ENCODE measurements around the gene IP6K1. TPM values are rescaled to one million over a fixed set of nuclear protein-coding genes. Genes with fewer than 3 reads are reported as not detected.

The IP6K1 gene
- total and polyA plus RNA-seq, 10 donors = 8.6 to 56.0 (median 46.4) TPM

- Histone ChIP-seq H3K36me3 (peaks cover 0 to 97% (median 51%) of the 10 kb centered on the region in 6 donors), H3K9me3 (no peaks in the 10 kb centered on the region), H3K4me1 (peaks cover 0 to 4% (median 0%) of the 10 kb centered on the region in 6 donors), H3K4me3 (no peak overlapping the region), H3K27me3 (replicated peaks in 1 of 7) (no peaks in the 10 kb centered on the region), H3K27ac (no peak overlapping the region)
- no peak for TF ChIP-seq POLR2A (IDR thresholded peaks at IDR 0.05)
- TF ChIP-seq CTCF (IDR thresholded peaks at IDR 0.05 in 8 of 11, conservative IDR thresholded peaks at IDR 0.05 in 3 of 11) = no peak
- TF ChIP-seq POLR2AphosphoS5 (IDR thresholded peaks at IDR 0.05) = no peak
- no peak for DNase-seq
- intact Hi-C loops (cut with DNase I; ENCODE audit: low total_unique reads) = no loop called here
Measured at GRCh38 chr3:49740427-49740826, 45.9 kb downstream of the IP6K1 start.

GRCh38 chr3:49738067-49738713 is 48.2 kb downstream of the IP6K1 start:
- Histone ChIP-seq H3K4me3 (no peak overlapping the region), H3K4me1 (peaks cover 0 to 15% (median 6%) of the 10 kb centered on the region in 6 donors), H3K27me3 (replicated peaks in 1 of 7) (no peaks in the 10 kb centered on the region), H3K27ac (no peak overlapping the region), H3K9me3 (no peaks in the 10 kb centered on the region), H3K36me3 (peaks cover 0 to 97% (median 52%) of the 10 kb centered on the region in 6 donors)
- intact Hi-C loops (cut with DNase I; ENCODE audit: low total_unique reads) = no loop called here
- no peak for DNase-seq
- WGBS, 5 donors = 92 to 97% (median 94%) methylated on average over 11 of the region's 11 CpGs
- no peak for TF ChIP-seq POLR2A (IDR thresholded peaks at IDR 0.05)
- peak in 1 of 3 donors; percentile 20 for TF ChIP-seq POLR2AphosphoS5 (IDR thresholded peaks at IDR 0.05)
- no peak for TF ChIP-seq CTCF (IDR thresholded peaks at IDR 0.05 in 8 of 11, conservative IDR thresholded peaks at IDR 0.05 in 3 of 11)

GRCh38 chr3:49734752-49735151 is 51.6 kb downstream of the IP6K1 start:
- Histone ChIP-seq H3K9me3 (no peaks in the 10 kb centered on the region), H3K36me3 (peaks cover 0 to 100% (median 70%) of the 10 kb centered on the region in 6 donors), H3K27ac (no peak overlapping the region), H3K27me3 (replicated peaks in 1 of 7) (no peaks in the 10 kb centered on the region), H3K4me3 (no peak overlapping the region), H3K4me1 (peaks cover 0 to 12% (median 6%) of the 10 kb centered on the region in 6 donors)
- DNase-seq = no peak
- WGBS, 5 donors = 94 to 99% (median 97%) methylated on average over 6 of the region's 6 CpGs
- intact Hi-C loops (cut with DNase I; ENCODE audit: low total_unique reads) = no loop called here
- TF ChIP-seq CTCF (IDR thresholded peaks at IDR 0.05 in 8 of 11, conservative IDR thresholded peaks at IDR 0.05 in 3 of 11) = no peak
- TF ChIP-seq POLR2A (IDR thresholded peaks at IDR 0.05) = no peak
- TF ChIP-seq POLR2AphosphoS5 (IDR thresholded peaks at IDR 0.05) = no peak

- Histone ChIP-seq H3K27me3 (replicated peaks in 1 of 7) (no peaks in the 10 kb centered on the region), H3K4me1 (peaks cover 0 to 12% (median 6%) of the 10 kb centered on the region in 6 donors), H3K9me3 (no peaks in the 10 kb centered on the region), H3K36me3 (peaks cover 0 to 100% (median 68%) of the 10 kb centered on the region in 6 donors), H3K4me3 (no peak overlapping the region), H3K27ac (no peak overlapping the region)
- intact Hi-C loops (cut with DNase I; ENCODE audit: low total_unique reads) = no loop called here
- no peak for TF ChIP-seq POLR2A (IDR thresholded peaks at IDR 0.05)
- TF ChIP-seq POLR2AphosphoS5 (IDR thresholded peaks at IDR 0.05) = no peak
- no peak for TF ChIP-seq CTCF (IDR thresholded peaks at IDR 0.05 in 8 of 11, conservative IDR thresholded peaks at IDR 0.05 in 3 of 11)
- DNase-seq = no peak
- 32 to 71% (median 55%) methylated on average over 1 of the region's 1 CpG for WGBS, 5 donors
Measured at GRCh38 chr3:49733551-49733950, 52.8 kb downstream of the IP6K1 start.
